WTC11 (cell line): ENCODE results near the gene ZNF683. TPM values are rescaled to one million over a fixed set of nuclear protein-coding genes. Genes with fewer than 3 reads are reported as not detected.

Experiments
- ATAC-seq: fragments of 200-7000 bp; cut with Tn5 transposase; 2 replicates; pipeline ENCODE4 v1.10.0; 2021; ENCODE audit warnings: mild to moderate bottlenecking, moderate library complexity
- CTCF ChIA-PET: fragments of 300-600 bp; sonication (Branson Sonifier 250); formaldehyde crosslinking; loops from one replicate; lab custom pipeline; 2021; ENCODE audit warnings: antibody characterized with exemption; lab: Charles Lee
- POLR2A ChIA-PET: fragments of 350-600 bp; sonication (Branson Sonifier 250); formaldehyde crosslinking; loops from one replicate; lab custom pipeline; 2021; ENCODE audit warnings: antibody characterized with exemption; lab: Charles Lee
- DNase-seq: peaks from one replicate; pipeline ENCODE4 v3.0.0; 2021; ENCODE audit warnings: low spot score
- H3K27ac Mint-ChIP-seq: 2 replicates; pipeline ENCODE4 v1.8.0; 2021; ENCODE audit warnings: mixed read lengths
- H3K27me3 Mint-ChIP-seq: 2 replicates; pipeline ENCODE4 v1.8.0; 2021; ENCODE audit warnings: low read depth, mild to moderate bottlenecking, moderate library complexity, mixed read lengths
- H3K36me3 Mint-ChIP-seq: 2 replicates; pipeline ENCODE4 v1.8.0; 2021; ENCODE audit warnings: mixed read lengths
- H3K4me1 Mint-ChIP-seq: 2 replicates; pipeline ENCODE4 v1.8.0; 2022; ENCODE audit warnings: mixed read lengths
- H3K4me3 Mint-ChIP-seq: 2 replicates; pipeline ENCODE4 v1.8.0; 2021; ENCODE audit warnings: mild to moderate bottlenecking, moderate library complexity, mixed read lengths
- H3K9me3 Mint-ChIP-seq: 2 replicates; pipeline ENCODE4 v1.8.0; 2021; ENCODE audit warnings: mixed read lengths
- ATF1 ChIP-seq: sonication (generic); formaldehyde crosslinking; IDR thresholded peaks from 2 replicates; pipeline ENCODE4 v1.8.1; 2023; ENCODE audit warnings: mild to moderate bottlenecking, moderate library complexity, missing genetic modification reagents
- ELF4 ChIP-seq: sonication (generic); formaldehyde crosslinking; IDR thresholded peaks from 2 replicates; pipeline ENCODE4 v1.8.1; 2022; ENCODE audit warnings: low read depth, mild to moderate bottlenecking, moderate library complexity, missing genetic modification reagents
- FOXJ3 ChIP-seq: sonication (generic); formaldehyde crosslinking; IDR thresholded peaks from 2 replicates; pipeline ENCODE4 v1.9.0; 2021; ENCODE audit warnings: missing genetic modification reagents, mild to moderate bottlenecking, borderline replicate concordance
- JAZF1 ChIP-seq: fragments of 250-450 bp; sonication (Bioruptor Pico); IDR thresholded peaks from 2 replicates; pipeline ENCODE4 v1.9.0; 2021; ENCODE audit warnings: moderate library complexity, mild to moderate bottlenecking, inconsistent platforms
- NR1H2 ChIP-seq: sonication (generic); formaldehyde crosslinking; IDR thresholded peaks from 2 replicates; pipeline ENCODE4 v1.9.0; 2021; ENCODE audit warnings: mild to moderate bottlenecking, moderate library complexity, missing genetic modification reagents
- SMAD3 ChIP-seq: sonication (generic); formaldehyde crosslinking; IDR thresholded peaks from 2 replicates; pipeline ENCODE4 v1.8.0; 2022; ENCODE audit warnings: missing genetic modification reagents, mild to moderate bottlenecking, borderline replicate concordance
- SP1 ChIP-seq: sonication (generic); formaldehyde crosslinking; conservative IDR thresholded peaks from 2 replicates; pipeline ENCODE4 v1.8.1; 2022; ENCODE audit warnings: missing genetic modification reagents
- TCF7 ChIP-seq: sonication (generic); formaldehyde crosslinking; IDR thresholded peaks from 2 replicates; pipeline ENCODE4 v1.8.0; 2022; ENCODE audit warnings: mild to moderate bottlenecking, low read depth, missing genetic modification reagents, moderate library complexity
- TP53 ChIP-seq: sonication (generic); formaldehyde crosslinking; IDR thresholded peaks from 2 replicates; pipeline ENCODE4 v1.8.1; 2023; ENCODE audit warnings: mild to moderate bottlenecking, missing genetic modification reagents
- ZNF121 ChIP-seq: sonication (generic); formaldehyde crosslinking; IDR thresholded peaks from 2 replicates; pipeline ENCODE4 v1.8.0; 2023; ENCODE audit warnings: missing genetic modification reagents
- ZNF423 ChIP-seq: fragments of 250-450 bp; sonication (Bioruptor Pico); IDR thresholded peaks from 2 replicates; pipeline ENCODE4 v2.1.2; 2022; ENCODE audit warnings: mild to moderate bottlenecking, moderate library complexity
- total RNA-seq: library from RNA; stranded (reverse); gene quantifications from 3 replicates; pipeline ENCODE4 v1.2.3, GENCODE V29; 2021
- TF ChIP-seq, protein P1 (sequence below): sonication (generic); formaldehyde crosslinking; IDR thresholded peaks from 2 replicates; pipeline ENCODE4 v1.8.0; 2022; ENCODE audit warnings: missing genetic modification reagents
- TF ChIP-seq, protein P2 (sequence below): sonication (generic); formaldehyde crosslinking; IDR thresholded peaks from 2 replicates; pipeline ENCODE4 v1.8.1; 2022; ENCODE audit warnings: mild to moderate bottlenecking, moderate library complexity, missing genetic modification reagents
- TF ChIP-seq, protein P3 (sequence below): sonication (generic); formaldehyde crosslinking; IDR thresholded peaks from 2 replicates; pipeline ENCODE4 v1.8.1; 2022; ENCODE audit warnings: mild to moderate bottlenecking, missing genetic modification reagents, moderate library complexity, borderline replicate concordance
- TF ChIP-seq, protein P4 (sequence below): fragments of 250-450 bp; sonication (Bioruptor Pico); IDR thresholded peaks from 2 replicates; pipeline ENCODE4 v1.9.0; 2021; ENCODE audit warnings: mild to moderate bottlenecking
- TF ChIP-seq, protein P5 (sequence below): fragments of 250-450 bp; sonication (Bioruptor Pico); conservative IDR thresholded peaks from 2 replicates; pipeline ENCODE4 v1.9.0; 2021; ENCODE audit warnings: mild to moderate bottlenecking
- TF ChIP-seq, protein P6 (sequence below): sonication (generic); formaldehyde crosslinking; IDR thresholded peaks from 2 replicates; pipeline ENCODE4 v1.8.0; 2023; ENCODE audit warnings: missing genetic modification reagents, mild to moderate bottlenecking, borderline replicate concordance
- TF ChIP-seq, protein P7 (sequence below): sonication (generic); formaldehyde crosslinking; IDR thresholded peaks from 2 replicates; pipeline ENCODE4 v1.8.0; 2022; ENCODE audit warnings: mild to moderate bottlenecking, missing genetic modification reagents

Gene ZNF683
- total RNA-seq, 1 experiment from 2014 or later = not detected

DNA sequence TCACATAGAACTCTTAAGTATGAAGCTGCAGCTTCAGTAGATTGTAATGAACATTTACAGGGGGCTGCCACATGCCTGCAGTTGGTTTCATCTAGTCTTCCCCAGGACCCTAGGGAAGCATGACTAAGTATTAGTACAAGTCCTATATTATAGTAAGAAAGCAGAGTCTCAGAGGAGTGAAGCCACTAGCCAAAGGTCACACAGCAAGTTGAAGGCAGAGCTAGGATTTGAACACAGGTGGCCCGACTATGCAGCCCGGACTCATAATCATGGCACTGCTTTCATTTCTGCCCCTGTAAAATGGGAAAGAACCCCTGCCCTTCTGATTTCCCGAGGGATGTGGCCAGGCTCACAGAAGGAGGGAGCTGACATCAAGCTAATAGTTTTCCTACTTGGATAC, 10.2 kb downstream of the ZNF683 start:
- Mint-ChIP-seq H3K27me3 (peaks cover 43% of the 10 kb centered on the region), H3K27ac (no peak overlapping the region), H3K4me1 (peaks cover 34% of the 10 kb centered on the region), H3K4me3 (no peak overlapping the region), H3K9me3 (no peaks in the 10 kb centered on the region), H3K36me3 (no peaks in the 10 kb centered on the region)
- POLR2A ChIA-PET = no interaction called here
- ATAC-seq (no peak), DNase-seq (no peak)
- TF ChIP-seq ZNF423 (CRISPR knock-in tag) (no peak), ELF4 (CRISPR knock-in tag) (no peak), ZNF121 (CRISPR knock-in tag) (no peak), SP1 (CRISPR knock-in tag) (no peak), TCF7 (CRISPR knock-in tag) (no peak), JAZF1 (CRISPR knock-in tag) (no peak)
- TF ChIP-seq, protein P1, sequence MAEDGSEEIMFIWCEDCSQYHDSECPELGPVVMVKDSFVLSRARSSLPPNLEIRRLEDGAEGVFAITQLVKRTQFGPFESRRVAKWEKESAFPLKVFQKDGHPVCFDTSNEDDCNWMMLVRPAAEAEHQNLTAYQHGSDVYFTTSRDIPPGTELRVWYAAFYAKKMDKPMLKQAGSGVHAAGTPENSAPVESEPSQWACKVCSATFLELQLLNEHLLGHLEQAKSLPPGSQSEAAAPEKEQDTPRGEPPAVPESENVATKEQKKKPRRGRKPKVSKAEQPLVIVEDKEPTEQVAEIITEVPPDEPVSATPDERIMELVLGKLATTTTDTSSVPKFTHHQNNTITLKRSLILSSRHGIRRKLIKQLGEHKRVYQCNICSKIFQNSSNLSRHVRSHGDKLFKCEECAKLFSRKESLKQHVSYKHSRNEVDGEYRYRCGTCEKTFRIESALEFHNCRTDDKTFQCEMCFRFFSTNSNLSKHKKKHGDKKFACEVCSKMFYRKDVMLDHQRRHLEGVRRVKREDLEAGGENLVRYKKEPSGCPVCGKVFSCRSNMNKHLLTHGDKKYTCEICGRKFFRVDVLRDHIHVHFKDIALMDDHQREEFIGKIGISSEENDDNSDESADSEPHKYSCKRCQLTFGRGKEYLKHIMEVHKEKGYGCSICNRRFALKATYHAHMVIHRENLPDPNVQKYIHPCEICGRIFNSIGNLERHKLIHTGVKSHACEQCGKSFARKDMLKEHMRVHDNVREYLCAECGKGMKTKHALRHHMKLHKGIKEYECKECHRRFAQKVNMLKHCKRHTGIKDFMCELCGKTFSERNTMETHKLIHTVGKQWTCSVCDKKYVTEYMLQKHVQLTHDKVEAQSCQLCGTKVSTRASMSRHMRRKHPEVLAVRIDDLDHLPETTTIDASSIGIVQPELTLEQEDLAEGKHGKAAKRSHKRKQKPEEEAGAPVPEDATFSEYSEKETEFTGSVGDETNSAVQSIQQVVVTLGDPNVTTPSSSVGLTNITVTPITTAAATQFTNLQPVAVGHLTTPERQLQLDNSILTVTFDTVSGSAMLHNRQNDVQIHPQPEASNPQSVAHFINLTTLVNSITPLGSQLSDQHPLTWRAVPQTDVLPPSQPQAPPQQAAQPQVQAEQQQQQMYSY = no peak
- TF ChIP-seq, protein P2, sequence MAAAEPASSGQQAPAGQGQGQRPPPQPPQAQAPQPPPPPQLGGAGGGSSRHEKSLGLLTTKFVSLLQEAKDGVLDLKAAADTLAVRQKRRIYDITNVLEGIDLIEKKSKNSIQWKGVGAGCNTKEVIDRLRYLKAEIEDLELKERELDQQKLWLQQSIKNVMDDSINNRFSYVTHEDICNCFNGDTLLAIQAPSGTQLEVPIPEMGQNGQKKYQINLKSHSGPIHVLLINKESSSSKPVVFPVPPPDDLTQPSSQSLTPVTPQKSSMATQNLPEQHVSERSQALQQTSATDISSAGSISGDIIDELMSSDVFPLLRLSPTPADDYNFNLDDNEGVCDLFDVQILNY (CRISPR knock-in tag) = no peak
- CTCF ChIA-PET = interaction anchor here (0.8 to 3.6 kb wide), 2 partner anchors 49 to 77 kb away, joined by 5 to 30 read pairs; partner anchors contain the start of gene LIN28A

DNA sequence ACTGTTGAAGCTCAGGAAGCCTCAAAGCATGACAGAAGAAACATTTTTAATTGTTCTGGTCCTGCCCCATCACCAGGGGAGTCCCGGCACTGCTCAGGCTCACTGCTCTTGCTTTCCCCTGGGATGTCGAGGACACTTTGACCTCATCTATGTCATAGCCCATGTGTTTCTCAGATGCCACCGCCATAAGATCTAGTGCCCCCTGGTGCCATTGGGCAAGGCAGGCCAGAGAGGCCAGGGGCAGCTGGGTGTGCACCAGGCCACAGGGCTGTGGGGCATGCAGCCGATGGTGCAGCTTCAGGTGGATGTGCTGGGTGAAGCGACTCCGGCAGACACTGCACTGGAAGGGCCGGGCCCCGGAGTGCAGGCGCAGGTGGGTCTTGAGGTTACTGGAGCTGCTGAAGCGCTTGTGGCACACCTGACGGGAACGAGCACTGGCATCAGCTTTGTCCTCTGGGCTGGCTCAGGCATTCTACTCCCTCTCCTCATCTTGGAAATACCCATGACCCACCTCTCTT, 10.9 kb downstream of the ZNF683 start:
- CTCF ChIA-PET = interaction anchor here (0.8 to 3.6 kb wide), 3 partner anchors 8 to 77 kb away, joined by 3 to 30 read pairs (median 4); no protein-coding TSS in a partner anchor
- peak overlapping the region; percentile 14 for H3K4me3 Mint-ChIP-seq
- peaks cover 43% of the 10 kb centered on the region for H3K27me3 Mint-ChIP-seq

More for the DNA sequence above, 10.9 kb downstream of the ZNF683 start:
- ATAC-seq = no peak
- Mint-ChIP-seq H3K4me1 (peaks cover 39% of the 10 kb centered on the region), H3K27ac (no peak overlapping the region), H3K36me3 (no peaks in the 10 kb centered on the region), H3K9me3 (no peaks in the 10 kb centered on the region)
- no peak for DNase-seq
- TF ChIP-seq, protein P3, sequence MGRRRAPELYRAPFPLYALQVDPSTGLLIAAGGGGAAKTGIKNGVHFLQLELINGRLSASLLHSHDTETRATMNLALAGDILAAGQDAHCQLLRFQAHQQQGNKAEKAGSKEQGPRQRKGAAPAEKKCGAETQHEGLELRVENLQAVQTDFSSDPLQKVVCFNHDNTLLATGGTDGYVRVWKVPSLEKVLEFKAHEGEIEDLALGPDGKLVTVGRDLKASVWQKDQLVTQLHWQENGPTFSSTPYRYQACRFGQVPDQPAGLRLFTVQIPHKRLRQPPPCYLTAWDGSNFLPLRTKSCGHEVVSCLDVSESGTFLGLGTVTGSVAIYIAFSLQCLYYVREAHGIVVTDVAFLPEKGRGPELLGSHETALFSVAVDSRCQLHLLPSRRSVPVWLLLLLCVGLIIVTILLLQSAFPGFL = no peak
- TF ChIP-seq, protein P4, sequence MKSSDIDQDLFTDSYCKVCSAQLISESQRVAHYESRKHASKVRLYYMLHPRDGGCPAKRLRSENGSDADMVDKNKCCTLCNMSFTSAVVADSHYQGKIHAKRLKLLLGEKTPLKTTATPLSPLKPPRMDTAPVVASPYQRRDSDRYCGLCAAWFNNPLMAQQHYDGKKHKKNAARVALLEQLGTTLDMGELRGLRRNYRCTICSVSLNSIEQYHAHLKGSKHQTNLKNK (CRISPR knock-in tag) = no peak
- TF ChIP-seq SMAD3 (CRISPR knock-in tag) = no peak
- TF ChIP-seq TCF7 (CRISPR knock-in tag) = no peak
- TF ChIP-seq SP1 (CRISPR knock-in tag) = no peak
- TF ChIP-seq, protein P5, sequence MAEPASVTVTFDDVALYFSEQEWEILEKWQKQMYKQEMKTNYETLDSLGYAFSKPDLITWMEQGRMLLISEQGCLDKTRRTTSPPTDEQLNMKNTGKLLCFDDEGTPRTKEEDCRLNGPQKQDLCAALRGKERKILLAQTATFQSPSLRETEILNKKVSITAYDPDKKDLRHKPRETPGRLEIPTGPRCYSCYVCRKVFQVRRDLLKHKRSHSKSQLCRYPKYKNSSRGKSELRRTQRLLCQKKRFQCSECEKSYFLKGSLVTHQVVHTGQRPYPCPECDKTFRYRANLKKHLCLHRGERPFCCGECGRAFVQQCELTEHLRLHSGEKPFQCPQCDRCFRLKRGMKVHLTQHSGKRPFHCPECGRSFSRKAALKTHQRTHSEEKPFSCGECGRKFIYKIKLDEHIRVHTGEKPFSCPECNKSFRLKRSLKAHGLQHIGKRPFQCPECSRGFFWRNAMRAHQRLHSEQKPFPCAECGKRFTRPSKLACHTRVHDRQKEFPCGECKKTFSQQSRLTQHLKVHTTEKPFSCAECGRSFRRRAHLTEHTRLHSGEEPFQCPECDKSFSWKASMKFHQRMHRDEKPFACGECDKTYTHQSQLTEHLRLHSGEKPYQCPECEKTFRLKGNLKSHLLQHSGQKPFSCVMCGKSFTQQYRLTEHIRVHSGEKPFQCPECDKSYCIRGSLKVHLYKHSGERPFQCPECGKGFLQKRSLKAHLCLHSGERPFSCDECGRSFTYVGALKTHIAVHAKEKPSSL (CRISPR knock-in tag) = no peak
- TF ChIP-seq ATF1 (CRISPR knock-in tag) = no peak
- TF ChIP-seq JAZF1 (CRISPR knock-in tag) = no peak
- TF ChIP-seq, protein P6, sequence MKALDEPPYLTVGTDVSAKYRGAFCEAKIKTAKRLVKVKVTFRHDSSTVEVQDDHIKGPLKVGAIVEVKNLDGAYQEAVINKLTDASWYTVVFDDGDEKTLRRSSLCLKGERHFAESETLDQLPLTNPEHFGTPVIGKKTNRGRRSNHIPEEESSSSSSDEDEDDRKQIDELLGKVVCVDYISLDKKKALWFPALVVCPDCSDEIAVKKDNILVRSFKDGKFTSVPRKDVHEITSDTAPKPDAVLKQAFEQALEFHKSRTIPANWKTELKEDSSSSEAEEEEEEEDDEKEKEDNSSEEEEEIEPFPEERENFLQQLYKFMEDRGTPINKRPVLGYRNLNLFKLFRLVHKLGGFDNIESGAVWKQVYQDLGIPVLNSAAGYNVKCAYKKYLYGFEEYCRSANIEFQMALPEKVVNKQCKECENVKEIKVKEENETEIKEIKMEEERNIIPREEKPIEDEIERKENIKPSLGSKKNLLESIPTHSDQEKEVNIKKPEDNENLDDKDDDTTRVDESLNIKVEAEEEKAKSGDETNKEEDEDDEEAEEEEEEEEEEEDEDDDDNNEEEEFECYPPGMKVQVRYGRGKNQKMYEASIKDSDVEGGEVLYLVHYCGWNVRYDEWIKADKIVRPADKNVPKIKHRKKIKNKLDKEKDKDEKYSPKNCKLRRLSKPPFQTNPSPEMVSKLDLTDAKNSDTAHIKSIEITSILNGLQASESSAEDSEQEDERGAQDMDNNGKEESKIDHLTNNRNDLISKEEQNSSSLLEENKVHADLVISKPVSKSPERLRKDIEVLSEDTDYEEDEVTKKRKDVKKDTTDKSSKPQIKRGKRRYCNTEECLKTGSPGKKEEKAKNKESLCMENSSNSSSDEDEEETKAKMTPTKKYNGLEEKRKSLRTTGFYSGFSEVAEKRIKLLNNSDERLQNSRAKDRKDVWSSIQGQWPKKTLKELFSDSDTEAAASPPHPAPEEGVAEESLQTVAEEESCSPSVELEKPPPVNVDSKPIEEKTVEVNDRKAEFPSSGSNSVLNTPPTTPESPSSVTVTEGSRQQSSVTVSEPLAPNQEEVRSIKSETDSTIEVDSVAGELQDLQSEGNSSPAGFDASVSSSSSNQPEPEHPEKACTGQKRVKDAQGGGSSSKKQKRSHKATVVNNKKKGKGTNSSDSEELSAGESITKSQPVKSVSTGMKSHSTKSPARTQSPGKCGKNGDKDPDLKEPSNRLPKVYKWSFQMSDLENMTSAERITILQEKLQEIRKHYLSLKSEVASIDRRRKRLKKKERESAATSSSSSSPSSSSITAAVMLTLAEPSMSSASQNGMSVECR (CRISPR knock-in tag) = no peak
- TF ChIP-seq, protein P7, sequence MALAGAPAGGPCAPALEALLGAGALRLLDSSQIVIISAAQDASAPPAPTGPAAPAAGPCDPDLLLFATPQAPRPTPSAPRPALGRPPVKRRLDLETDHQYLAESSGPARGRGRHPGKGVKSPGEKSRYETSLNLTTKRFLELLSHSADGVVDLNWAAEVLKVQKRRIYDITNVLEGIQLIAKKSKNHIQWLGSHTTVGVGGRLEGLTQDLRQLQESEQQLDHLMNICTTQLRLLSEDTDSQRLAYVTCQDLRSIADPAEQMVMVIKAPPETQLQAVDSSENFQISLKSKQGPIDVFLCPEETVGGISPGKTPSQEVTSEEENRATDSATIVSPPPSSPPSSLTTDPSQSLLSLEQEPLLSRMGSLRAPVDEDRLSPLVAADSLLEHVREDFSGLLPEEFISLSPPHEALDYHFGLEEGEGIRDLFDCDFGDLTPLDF = no peak
- TF ChIP-seq NR1H2 = no peak
- no peak for TF ChIP-seq FOXJ3 (CRISPR knock-in tag)
- TF ChIP-seq TP53 (CRISPR knock-in tag) = no peak
- POLR2A ChIA-PET = no interaction called here
